ENCODE results near the gene DDX59. TPM values are rescaled to one million over a fixed set of nuclear protein-coding genes. Genes with fewer than 3 reads are reported as not detected.

The DDX59 gene
- total and polyA plus RNA-seq, 4 donors = 17.3 to 32.0 (median 25.2) TPM

- H3K4me1 ChIP-seq (ENCODE audit: control insufficient read depth in 5 of 5, insufficient read depth in 5 of 5, low read length in 5 of 5) = no peaks in the 10 kb centered on the region
- WGBS, 2 donors = 61 to 71% methylated on average over 3 of the region's 3 CpGs
- no peak overlapping the region for H3K4me3 ChIP-seq
- no peaks in the 10 kb centered on the region for H3K36me3 ChIP-seq (ENCODE audit: control insufficient read depth in 4 of 4, insufficient read depth in 4 of 4, low read length in 4 of 4)
- H3K9me3 ChIP-seq (ENCODE audit: control insufficient read depth in 4 of 4, insufficient read depth in 3 of 4, low read length in 3 of 4) = no peaks in the 10 kb centered on the region
- ATAC-seq (ENCODE audit: insufficient read depth, low FRiP score) (no peak), DNase-seq (no peak)
- H3K9ac ChIP-seq (ENCODE audit: insufficient read depth in 1 of 2, low read length in 2 of 2) = no peak overlapping the region
- no peaks in the 10 kb centered on the region for H3K27me3 ChIP-seq (ENCODE audit: control insufficient read depth in 3 of 3, insufficient read depth in 3 of 3, low read length in 2 of 3)
- no peak overlapping the region for H3K27ac ChIP-seq (ENCODE audit: low read depth in 1 of 2, low read length in 1 of 2)
- no peak for TF ChIP-seq CTCF (IDR thresholded peaks at IDR 0.05; ENCODE audit: control extremely low read depth, extremely low read depth)
Measured at GRCh38 chr1:200704986-200705500, 35.3 kb upstream of the DDX59 start.

GRCh38 chr1:200699871-200700270 is 30.2 kb upstream of the DDX59 start:
- TF ChIP-seq CTCF (IDR thresholded peaks at IDR 0.05; ENCODE audit: control extremely low read depth, extremely low read depth) = no peak
- Histone ChIP-seq H3K27me3 (ENCODE audit: control insufficient read depth in 3 of 3, insufficient read depth in 3 of 3, low read length in 2 of 3) (no peaks in the 10 kb centered on the region), H3K9me3 (ENCODE audit: control insufficient read depth in 4 of 4, insufficient read depth in 3 of 4, low read length in 3 of 4) (no peaks in the 10 kb centered on the region), H3K4me3 (no peak overlapping the region), H3K27ac (ENCODE audit: low read depth in 1 of 2, low read length in 1 of 2) (no peak overlapping the region), H3K36me3 (ENCODE audit: control insufficient read depth in 4 of 4, insufficient read depth in 4 of 4, low read length in 4 of 4) (no peaks in the 10 kb centered on the region), H3K4me1 (ENCODE audit: control insufficient read depth in 5 of 5, insufficient read depth in 5 of 5, low read length in 5 of 5) (no peaks in the 10 kb centered on the region), H3K9ac (ENCODE audit: insufficient read depth in 1 of 2, low read length in 2 of 2) (no peak overlapping the region)
- DNase-seq (peak in 1 of 3 donors; percentile 26), ATAC-seq (ENCODE audit: insufficient read depth, low FRiP score) (no peak)
- 47 to 58% methylated on average over 1 of the region's 1 CpG for WGBS, 2 donors

- no peaks in the 10 kb centered on the region for H3K4me1 ChIP-seq (ENCODE audit: control insufficient read depth in 5 of 5, insufficient read depth in 5 of 5, low read length in 5 of 5)
- ATAC-seq (ENCODE audit: insufficient read depth, low FRiP score) (no peak), DNase-seq (no peak)
- no peak overlapping the region for H3K4me3 ChIP-seq
- no peak overlapping the region for H3K27ac ChIP-seq (ENCODE audit: low read depth in 1 of 2, low read length in 1 of 2)
- no peak for TF ChIP-seq CTCF (IDR thresholded peaks at IDR 0.05; ENCODE audit: control extremely low read depth, extremely low read depth)
- 64 to 83% methylated on average over 3 of the region's 3 CpGs for WGBS, 2 donors
- H3K9me3 ChIP-seq (ENCODE audit: control insufficient read depth in 4 of 4, insufficient read depth in 3 of 4, low read length in 3 of 4) = no peaks in the 10 kb centered on the region
- no peaks in the 10 kb centered on the region for H3K27me3 ChIP-seq (ENCODE audit: control insufficient read depth in 3 of 3, insufficient read depth in 3 of 3, low read length in 2 of 3)
- no peaks in the 10 kb centered on the region for H3K36me3 ChIP-seq (ENCODE audit: control insufficient read depth in 4 of 4, insufficient read depth in 4 of 4, low read length in 4 of 4)
- no peak overlapping the region for H3K9ac ChIP-seq (ENCODE audit: insufficient read depth in 1 of 2, low read length in 2 of 2)
Measured at GRCh38 chr1:200694738-200695137, 25.0 kb upstream of the DDX59 start.

DNA sequence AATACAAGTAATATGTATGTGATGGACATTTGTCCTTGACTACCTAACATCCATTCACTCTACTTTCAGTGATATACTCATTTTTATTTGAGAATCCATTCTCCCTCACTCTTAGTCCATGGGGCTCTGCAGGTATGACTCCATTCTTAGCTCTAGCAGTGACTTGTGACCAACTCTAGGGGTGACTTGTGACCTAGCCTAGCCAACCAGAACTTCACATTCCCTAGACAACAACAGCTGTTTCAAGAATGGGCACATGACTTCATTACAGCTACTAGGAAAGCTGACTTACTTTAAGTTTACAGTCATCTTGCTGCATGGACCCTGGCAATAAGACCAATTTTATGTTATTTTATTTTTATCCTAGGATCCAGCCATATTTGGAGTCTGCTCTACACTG is 23.6 kb upstream of the DDX59 start:
- no peak overlapping the region for H3K9ac ChIP-seq (ENCODE audit: insufficient read depth in 1 of 2, low read length in 2 of 2)
- no peak overlapping the region for H3K4me3 ChIP-seq
- H3K27me3 ChIP-seq (ENCODE audit: control insufficient read depth in 3 of 3, insufficient read depth in 3 of 3, low read length in 2 of 3) = no peaks in the 10 kb centered on the region
- ATAC-seq (ENCODE audit: insufficient read depth, low FRiP score) = no peak
- TF ChIP-seq CTCF (IDR thresholded peaks at IDR 0.05; ENCODE audit: control extremely low read depth, extremely low read depth) = no peak
- no peak for DNase-seq
- no peaks in the 10 kb centered on the region for H3K36me3 ChIP-seq (ENCODE audit: control insufficient read depth in 4 of 4, insufficient read depth in 4 of 4, low read length in 4 of 4)
- no peak overlapping the region for H3K27ac ChIP-seq (ENCODE audit: low read depth in 1 of 2, low read length in 1 of 2)
- H3K4me1 ChIP-seq (ENCODE audit: control insufficient read depth in 5 of 5, insufficient read depth in 5 of 5, low read length in 5 of 5) = no peaks in the 10 kb centered on the region
- no peaks in the 10 kb centered on the region for H3K9me3 ChIP-seq (ENCODE audit: control insufficient read depth in 4 of 4, insufficient read depth in 3 of 4, low read length in 3 of 4)

All from lung (tissue), 12 donors.